ENCODE results near the gene LRTM2.

LRTM2 gene

DNA sequence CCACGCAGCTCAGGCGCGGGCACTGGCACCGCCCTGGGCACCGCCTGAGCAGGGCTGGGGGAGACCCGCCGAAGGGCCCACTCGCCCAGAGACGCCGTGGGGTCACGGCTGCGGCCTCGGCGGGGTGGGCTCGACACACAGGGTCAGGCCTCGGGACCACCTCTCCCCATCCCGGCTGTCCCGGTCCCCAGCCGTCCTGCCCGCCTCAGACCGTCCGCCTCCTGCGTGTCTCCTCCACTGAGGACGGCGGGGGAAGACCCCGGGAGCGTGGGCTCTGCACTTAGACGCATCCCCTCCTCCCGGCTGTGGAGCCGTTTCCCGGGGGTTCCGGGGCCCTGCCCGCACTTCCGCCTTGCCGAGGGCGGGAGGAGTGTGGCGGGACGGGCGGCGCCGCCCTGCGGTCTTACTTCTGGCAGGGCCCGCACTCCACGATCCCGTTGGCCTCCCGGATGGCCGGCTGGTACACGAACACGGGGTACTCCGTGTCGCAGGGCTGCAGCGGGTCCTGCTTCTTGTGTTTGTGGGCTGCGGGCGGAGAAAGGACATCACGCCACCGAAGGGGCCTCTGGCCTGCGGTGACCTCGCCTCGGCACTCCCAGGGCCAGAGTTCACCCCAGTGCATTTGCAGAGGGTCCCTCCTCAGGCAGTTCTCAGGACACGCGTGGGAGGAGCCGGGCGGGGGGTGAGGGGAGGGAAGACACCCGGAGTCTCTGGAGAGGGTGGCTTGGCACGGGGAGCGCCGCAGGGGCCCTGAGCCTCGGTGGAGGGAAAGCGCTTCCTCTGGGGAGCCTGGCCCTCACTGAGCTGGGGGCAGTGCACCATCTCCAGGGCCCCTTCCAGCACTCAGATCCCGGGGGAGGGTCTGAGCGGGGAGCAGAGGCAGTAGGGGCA is 23.1 kb upstream of the LRTM2 start:
- Histone ChIP-seq H3K4me3 (peak overlapping the region; percentile 71), H3K27me3 (no peaks in the 10 kb centered on the region), H3K4me2 (peak overlapping the region; percentile 99), H3K9ac (peak overlapping the region; percentile 88), H3K36me3 (peaks cover 43% of the 10 kb centered on the region), H3K9me3 (no peaks in the 10 kb centered on the region), H3K27ac (peak overlapping the region; percentile 97), H4K20me1 (no peaks in the 10 kb centered on the region), H3K4me1 (peaks cover 98% of the 10 kb centered on the region)
- TF ChIP-seq Cebpa-rat (IDR thresholded peaks at IDR 0.05), result no peak

DNA sequence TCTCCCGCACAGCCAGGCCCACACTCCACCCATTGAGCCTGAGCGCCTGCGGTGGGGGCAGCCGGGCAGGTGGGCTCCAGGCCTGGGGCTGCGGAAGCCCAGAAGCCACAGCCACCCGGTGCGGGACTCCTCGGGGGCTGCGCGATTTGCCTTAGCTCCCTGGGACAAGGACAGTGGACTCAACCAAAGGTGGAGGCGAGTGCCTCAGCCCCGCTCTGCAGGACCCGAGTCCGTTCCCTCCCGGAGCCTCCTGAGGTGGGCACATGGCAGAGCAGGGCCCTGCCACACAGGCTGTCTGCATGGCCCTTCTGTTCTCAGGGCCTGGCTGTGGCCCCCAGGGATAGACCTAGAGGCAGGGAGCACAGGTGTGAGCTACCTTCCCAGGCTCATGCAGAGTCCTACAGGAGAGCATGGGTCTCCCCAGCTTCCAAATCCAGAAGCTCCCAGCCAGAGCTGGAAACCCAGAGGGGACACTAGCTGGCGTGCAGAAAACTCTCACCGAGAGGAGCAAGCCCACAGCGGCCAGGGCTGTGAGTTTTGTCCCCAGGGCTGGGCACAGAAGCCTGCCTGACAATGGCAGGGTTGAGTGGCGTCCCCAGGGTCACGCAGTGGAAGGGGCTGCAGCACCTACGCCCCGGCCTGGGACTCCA is 22.2 kb upstream of the LRTM2 start:
- H4K20me1 ChIP-seq, result no peaks in the 10 kb centered on the region
- peaks cover 42% of the 10 kb centered on the region for H3K36me3 ChIP-seq
- H3K27me3 ChIP-seq, result no peaks in the 10 kb centered on the region
- no peaks in the 10 kb centered on the region for H3K9me3 ChIP-seq
- TF ChIP-seq Cebpa-rat (IDR thresholded peaks at IDR 0.05), result no peak
- peaks cover 98% of the 10 kb centered on the region for H3K4me1 ChIP-seq
- peak overlapping the region; percentile 99 for H3K4me2 ChIP-seq
- peak overlapping the region; percentile 88 for H3K9ac ChIP-seq
- peak overlapping the region; percentile 71 for H3K4me3 ChIP-seq
- peak overlapping the region; percentile 97 for H3K27ac ChIP-seq

DNA sequence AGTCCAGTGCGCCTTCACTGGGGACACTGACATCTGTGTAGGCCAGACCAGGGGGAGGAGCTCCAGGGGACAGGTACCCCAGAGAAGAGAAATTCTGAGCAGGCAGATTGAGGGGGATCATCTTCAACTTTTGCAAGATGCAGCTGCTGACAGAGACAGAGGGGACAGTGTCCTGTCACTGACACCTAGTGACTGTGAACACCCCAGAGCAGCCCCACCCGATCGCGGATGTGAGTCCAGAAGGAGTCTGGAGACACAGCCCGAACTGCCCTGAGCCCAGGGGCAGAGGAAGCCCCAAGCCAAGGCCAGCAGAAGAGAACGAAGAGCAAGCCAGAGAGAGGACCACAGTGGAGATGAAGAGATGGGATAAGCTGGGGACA is 21.7 kb upstream of the LRTM2 start:
- Histone ChIP-seq H3K4me2 (peak overlapping the region; percentile 99), H3K4me3 (peak overlapping the region; percentile 71; the same call in 1 of the 2 replicates), H3K27ac (peak overlapping the region; percentile 97), H3K27me3 (no peaks in the 10 kb centered on the region), H4K20me1 (no peaks in the 10 kb centered on the region), H3K4me1 (peaks cover 98% of the 10 kb centered on the region), H3K36me3 (peaks cover 41% of the 10 kb centered on the region), H3K9me3 (no peaks in the 10 kb centered on the region), H3K9ac (peak overlapping the region; percentile 88)
- TF ChIP-seq Cebpa-rat (IDR thresholded peaks at IDR 0.05), result no peak

DNA sequence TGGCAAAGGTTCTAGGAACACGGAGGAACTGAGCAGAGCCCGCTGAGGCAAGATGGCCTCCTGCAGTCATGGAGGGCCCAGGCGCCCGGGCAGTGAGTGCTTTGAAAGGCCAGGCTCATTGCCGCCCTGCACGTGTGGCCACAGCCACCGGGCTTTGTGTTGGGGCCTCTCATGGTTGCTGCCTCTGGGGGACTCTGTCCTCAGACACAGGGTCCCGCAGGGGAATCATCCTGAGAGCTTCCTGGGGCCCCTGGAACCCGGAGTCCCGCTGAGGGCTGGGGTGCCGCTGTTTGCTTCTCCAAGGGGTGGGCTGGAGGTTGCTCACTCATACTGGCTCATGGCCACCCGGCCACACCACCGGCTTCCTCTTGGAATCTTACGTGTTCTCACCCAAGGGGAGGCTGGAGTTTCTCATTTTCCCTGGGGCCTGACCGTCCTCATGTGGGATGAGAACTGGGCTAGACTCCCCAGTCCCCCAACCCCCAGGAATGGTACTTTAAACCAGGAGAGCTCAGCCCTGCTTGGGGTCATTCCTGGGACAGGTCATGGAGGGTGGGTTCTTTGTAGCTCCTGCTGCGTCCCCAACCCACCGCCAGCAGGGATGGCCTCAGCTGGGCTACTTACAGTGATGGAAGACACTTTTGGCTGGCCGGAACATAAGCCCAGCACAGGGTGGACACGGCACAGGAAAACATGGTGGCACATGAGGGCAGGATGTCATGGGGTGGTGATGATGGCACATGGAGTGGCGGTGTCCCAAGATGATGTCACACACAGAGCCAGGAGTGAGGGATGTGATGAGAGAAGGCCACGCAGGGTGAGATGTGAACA is 21.1 kb upstream of the LRTM2 start:
- Histone ChIP-seq H3K4me2 (peak overlapping the region; percentile 99), H3K27ac (peak overlapping the region; percentile 97), H3K36me3 (peaks cover 35% of the 10 kb centered on the region)

DNA sequence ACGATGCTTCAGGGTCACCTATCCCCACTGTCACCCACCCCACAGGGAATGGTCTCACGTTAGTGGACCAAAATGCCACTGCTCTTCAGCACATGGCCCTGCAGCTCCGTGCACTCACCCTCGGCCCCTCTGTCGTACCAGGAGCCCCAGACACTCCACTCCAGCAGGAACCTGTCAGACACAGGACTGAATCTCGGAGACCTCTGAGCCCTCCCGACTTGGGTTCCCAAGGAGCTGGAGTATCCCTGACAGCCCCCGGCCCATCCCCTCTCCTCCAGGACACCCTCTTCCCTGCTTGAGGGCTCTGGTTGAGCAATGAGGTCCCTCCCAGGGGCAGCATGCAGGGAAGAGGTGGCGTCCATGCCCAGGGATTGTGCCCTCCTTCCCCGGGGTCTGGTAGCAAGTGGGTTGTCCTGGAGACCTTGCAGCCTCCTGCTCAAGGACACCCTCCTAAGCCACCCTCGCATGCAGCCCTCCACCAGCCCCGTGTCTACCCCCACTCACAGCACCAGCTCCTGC is 20.4 kb upstream of the LRTM2 start:
- H3K36me3 ChIP-seq, result peaks cover 30% of the 10 kb centered on the region; the same call in 1 of the 2 replicates
- H4K20me1 ChIP-seq, result no peaks in the 10 kb centered on the region
- H3K4me3 ChIP-seq, result peak overlapping the region; percentile 61
- peak overlapping the region; percentile 88 for H3K9ac ChIP-seq
- TF ChIP-seq Cebpa-rat (IDR thresholded peaks at IDR 0.05), result no peak
- H3K27ac ChIP-seq, result peak overlapping the region; percentile 97
- peak overlapping the region; percentile 99 for H3K4me2 ChIP-seq
- no peaks in the 10 kb centered on the region for H3K27me3 ChIP-seq
- H3K4me1 ChIP-seq, result peaks cover 98% of the 10 kb centered on the region
- no peaks in the 10 kb centered on the region for H3K9me3 ChIP-seq

More for the DNA sequence above, 21.1 kb upstream of the LRTM2 start:
- Histone ChIP-seq H3K4me1 (peaks cover 98% of the 10 kb centered on the region), H3K9ac (peak overlapping the region; percentile 88), H3K4me3 (no peak overlapping the region), H4K20me1 (no peaks in the 10 kb centered on the region), H3K27me3 (no peaks in the 10 kb centered on the region), H3K9me3 (no peaks in the 10 kb centered on the region)
- no peak for TF ChIP-seq Cebpa-rat (IDR thresholded peaks at IDR 0.05)

DNA sequence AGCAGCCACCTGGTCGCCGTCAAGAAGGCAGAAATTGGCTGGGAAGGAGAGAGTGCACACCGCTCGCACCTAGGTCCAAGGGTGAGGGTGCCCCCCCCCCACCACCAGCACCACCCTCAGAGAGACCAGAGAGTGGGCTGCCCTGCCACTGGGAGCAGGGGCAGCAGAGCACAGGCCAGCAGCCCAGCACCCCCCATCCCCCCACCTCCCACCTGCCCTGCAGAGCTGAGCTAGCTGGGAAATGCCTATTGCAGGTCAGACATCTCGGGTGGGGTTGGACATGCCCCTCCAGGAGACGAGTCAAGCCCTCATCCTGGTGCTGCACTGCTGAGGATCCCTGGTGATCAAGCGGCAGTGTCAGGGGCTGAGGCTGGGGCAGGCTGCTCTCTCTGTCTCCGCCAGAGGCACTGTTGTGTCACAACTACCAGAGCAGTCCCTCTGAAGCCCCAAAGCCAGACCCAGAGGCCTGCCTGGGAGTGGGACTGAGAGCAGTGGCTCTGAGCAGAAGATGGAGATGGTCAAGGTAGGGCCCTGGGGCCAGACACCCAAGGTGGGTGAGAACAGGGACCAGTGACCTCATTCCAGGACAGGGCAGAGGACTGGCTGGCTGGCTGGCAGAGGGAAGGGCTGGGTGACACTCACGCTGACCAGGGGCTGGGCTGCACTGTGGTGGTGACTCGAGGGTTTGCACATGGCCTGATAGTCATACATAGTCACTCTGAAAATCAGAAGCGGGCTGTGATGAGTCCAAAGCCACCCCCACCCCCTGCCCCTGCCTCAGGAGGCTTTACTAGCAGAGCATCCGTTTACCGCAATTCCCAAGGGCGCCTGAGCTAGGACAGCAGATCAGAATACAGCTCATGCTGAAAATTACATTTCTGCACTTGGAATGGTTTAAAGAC is 19.7 kb upstream of the LRTM2 start:
- no peaks in the 10 kb centered on the region for H3K27me3 ChIP-seq
- no peak for TF ChIP-seq Cebpa-rat (IDR thresholded peaks at IDR 0.05)
- H3K4me1 ChIP-seq, result peaks cover 98% of the 10 kb centered on the region
- H3K4me2 ChIP-seq, result peak overlapping the region; percentile 99
- H3K9ac ChIP-seq, result peak overlapping the region; percentile 88
- H3K27ac ChIP-seq, result peak overlapping the region; percentile 97
- peak overlapping the region; percentile 61 for H3K4me3 ChIP-seq
- H3K36me3 ChIP-seq, result peaks cover 32% of the 10 kb centered on the region; the same call in 1 of the 2 replicates
- H3K9me3 ChIP-seq, result no peaks in the 10 kb centered on the region
- no peaks in the 10 kb centered on the region for H4K20me1 ChIP-seq

DNA sequence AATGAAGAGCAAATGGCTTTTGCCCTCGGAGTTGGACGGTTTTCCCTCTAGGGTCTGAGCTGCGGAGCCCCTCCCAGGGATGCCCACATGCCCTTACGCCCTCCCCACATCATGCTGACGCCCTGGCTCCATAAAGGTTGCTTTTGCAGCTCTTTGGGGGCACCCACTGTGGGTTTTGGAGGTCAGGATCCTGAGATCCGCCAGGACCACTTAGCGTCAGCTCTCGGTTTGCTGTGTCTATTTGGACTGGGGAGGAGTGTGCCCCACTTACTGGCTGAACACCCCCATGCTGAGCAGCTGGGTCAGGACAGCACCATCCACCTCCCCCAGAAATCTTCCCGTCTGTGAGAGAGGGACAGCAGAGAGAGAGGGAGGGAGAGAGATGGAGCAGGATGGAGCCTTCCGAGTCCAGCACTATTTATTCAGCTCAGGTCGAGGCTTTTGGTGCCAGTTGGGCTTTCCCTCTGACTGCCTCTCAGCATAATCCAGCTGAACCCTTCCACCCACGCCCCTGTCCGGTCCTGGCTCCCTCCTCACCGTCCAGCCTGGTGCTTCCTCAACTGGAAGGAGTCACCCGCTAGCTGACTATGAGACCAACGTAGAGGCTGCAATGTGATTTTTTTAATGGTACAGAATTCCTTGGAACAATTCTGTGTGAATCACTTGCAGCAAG is 18.9 kb upstream of the LRTM2 start:
- no peaks in the 10 kb centered on the region for H3K27me3 ChIP-seq
- peaks cover 32% of the 10 kb centered on the region; the same call in 1 of the 2 replicates for H3K36me3 ChIP-seq
- H3K9me3 ChIP-seq, result no peaks in the 10 kb centered on the region
- peak overlapping the region; percentile 61 for H3K4me3 ChIP-seq
- peak overlapping the region; percentile 97 for H3K27ac ChIP-seq
- no peak for TF ChIP-seq Cebpa-rat (IDR thresholded peaks at IDR 0.05)
- H3K4me1 ChIP-seq, result peaks cover 100% of the 10 kb centered on the region
- no peaks in the 10 kb centered on the region for H4K20me1 ChIP-seq
- peak overlapping the region; percentile 99 for H3K4me2 ChIP-seq
- peak overlapping the region; percentile 88 for H3K9ac ChIP-seq

DNA sequence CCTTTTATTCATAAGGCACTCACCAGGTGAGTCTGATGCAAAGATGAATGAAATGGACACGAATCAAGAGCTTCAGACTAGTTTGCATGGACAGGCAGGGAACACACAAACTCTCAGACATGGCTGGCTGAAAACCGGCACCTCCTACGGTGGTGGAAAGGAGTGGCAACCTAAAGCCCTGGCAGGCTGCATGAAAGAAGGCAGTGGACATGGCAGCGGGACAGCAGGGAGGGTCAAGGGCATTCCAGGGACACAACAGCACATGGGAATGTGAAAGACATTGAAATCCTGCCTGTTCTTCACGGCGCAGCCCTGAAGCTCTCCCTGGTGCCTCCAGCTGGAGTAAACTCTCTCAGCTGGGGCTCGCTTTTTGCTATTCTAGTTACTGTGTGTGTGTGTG is 16.6 kb upstream of the LRTM2 start:
- H3K4me2 ChIP-seq, result peak overlapping the region; percentile 99
- no peak overlapping the region; the same call in 1 of the 2 replicates for H3K9ac ChIP-seq
- TF ChIP-seq Cebpa-rat (IDR thresholded peaks at IDR 0.05), result no peak

More for the DNA sequence above, 16.6 kb upstream of the LRTM2 start:
- Histone ChIP-seq H3K4me1 (peaks cover 100% of the 10 kb centered on the region), H3K27me3 (no peaks in the 10 kb centered on the region), H3K4me3 (no peak overlapping the region), H3K27ac (peak overlapping the region; percentile 97), H3K9me3 (no peaks in the 10 kb centered on the region), H4K20me1 (no peaks in the 10 kb centered on the region), H3K36me3 (peaks cover 24% of the 10 kb centered on the region; the same call in 1 of the 2 replicates)
